Measurements from ENCODE around the gene PDXK.

DNA sequence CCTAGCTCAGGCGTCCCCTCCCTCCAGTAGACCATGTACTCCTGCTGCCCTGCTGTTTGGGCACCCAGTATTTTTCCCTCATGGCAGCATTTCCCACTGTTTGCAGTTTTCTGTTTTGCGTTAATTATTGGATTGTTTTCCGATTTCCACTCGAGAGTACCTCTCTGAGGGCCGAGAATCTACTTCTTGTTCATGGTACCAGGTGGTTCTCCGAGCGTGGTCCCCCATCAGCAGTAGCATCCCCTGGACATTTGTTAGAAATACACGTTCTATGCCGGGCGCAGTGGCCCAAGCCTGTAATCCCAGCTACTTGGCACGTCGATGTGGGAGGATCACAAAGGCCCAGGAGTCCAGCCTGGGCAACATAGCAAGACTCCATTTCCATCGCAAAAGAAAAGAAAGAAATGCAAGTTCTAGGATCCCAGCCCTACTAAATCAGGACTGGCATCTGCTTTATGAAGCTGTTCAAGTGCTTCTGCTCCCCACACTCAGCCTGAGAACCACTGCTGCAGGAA is 71.1 kb downstream of the PDXK start:
- TF ChIP-seq CTCF (IDR thresholded peaks at IDR 0.05; ENCODE audit: insufficient read depth, low read length, poor library complexity, severe bottlenecking) (no peak), EZH2phosphoT487 (conservative IDR thresholded peaks at IDR 0.05; ENCODE audit: low read length) (no peak)
